Measurements from ENCODE around the gene UBR2.

Gene UBR2

DNA sequence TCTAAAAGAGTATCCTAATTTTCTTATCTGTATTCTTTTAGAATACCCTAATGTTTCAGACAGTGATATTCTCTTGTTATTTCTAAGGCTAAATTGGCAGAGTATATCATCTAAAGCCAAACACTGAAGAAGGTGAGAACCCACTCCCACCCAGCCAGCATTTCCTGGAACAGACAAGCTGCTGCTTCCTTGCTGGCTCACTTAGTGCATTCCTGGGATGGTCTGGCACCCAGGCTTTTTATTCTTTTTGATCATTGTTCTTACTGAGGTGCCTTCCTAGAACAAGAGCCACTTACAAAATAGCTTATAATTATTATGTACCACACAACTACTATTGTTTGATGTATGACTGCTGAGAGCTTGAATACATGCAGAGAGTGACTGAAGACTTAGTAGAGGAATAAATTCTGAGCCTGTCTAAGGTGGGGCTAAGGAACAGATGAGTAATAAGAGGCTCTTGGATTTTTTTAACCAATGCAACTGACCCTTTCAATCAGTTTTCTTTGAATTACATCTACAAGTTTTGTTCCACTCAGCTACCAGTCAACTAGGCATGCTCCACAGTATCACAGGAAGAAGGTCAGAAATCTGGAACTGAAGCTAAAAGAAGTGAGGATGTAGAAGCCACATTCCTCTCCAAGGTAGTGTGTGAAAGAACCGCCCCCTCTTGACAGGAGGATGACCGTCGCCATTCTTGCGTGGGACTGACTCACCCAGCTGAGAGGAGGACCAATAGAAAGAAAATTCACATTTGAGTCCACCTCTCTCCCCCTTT lies 128.5 kb downstream of the UBR2 start:
- TF ChIP-seq, protein P1, sequence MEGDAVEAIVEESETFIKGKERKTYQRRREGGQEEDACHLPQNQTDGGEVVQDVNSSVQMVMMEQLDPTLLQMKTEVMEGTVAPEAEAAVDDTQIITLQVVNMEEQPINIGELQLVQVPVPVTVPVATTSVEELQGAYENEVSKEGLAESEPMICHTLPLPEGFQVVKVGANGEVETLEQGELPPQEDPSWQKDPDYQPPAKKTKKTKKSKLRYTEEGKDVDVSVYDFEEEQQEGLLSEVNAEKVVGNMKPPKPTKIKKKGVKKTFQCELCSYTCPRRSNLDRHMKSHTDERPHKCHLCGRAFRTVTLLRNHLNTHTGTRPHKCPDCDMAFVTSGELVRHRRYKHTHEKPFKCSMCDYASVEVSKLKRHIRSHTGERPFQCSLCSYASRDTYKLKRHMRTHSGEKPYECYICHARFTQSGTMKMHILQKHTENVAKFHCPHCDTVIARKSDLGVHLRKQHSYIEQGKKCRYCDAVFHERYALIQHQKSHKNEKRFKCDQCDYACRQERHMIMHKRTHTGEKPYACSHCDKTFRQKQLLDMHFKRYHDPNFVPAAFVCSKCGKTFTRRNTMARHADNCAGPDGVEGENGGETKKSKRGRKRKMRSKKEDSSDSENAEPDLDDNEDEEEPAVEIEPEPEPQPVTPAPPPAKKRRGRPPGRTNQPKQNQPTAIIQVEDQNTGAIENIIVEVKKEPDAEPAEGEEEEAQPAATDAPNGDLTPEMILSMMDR (IDR thresholded peaks at IDR 0.05): no peak

DNA sequence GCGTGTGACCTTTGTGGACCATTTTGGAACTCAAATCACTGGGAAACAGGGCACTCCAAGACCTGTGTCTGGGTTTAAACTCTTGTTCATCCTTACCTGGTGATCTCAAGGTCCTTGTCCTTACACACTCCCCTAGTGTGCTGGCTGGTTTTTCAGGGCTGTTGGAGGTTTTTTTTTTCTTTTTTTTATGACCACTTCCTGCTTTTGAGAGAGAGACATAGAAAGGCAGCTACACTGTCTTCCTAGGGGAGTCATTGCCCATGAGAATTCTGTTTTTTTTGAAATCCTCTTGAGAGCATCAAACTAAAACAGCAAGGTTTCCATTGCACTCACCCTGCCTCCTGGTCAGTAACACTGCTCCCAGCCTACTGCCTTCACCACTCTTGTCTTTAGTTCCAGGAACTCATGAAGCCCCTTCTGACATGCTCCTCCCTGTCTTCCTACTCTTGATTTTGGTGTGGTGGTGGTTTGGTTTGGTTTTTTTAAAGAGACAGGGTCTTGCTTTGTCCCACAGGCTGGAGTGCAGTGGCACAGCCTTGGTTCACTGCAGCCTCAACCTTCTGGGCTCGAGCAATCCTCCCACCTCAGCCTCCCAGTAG lies 130.0 kb downstream of the UBR2 start:
- TF ChIP-seq, protein P1 (IDR thresholded peaks at IDR 0.05): no peak

DNA sequence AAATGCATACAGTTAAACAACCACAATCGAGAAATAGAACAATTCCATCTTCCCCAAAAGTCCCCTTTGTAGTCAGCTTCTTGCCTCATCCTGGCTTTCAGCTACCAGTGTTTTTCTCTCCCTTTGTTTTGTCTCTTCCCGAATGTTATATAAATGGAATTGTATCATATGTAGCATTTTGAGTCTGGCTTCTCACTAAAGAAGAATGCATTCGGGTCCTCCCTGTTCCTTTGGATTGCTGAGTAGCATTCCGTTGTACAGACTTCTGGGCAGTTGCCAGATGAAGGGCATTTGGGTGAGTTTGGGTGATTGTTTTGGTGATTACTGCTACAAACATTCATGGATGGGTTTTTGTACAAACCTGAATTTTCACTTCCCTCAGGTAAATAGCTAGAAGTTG lies 130.8 kb downstream of the UBR2 start:
- TF ChIP-seq, protein P1 (IDR thresholded peaks at IDR 0.05): no peak

DNA sequence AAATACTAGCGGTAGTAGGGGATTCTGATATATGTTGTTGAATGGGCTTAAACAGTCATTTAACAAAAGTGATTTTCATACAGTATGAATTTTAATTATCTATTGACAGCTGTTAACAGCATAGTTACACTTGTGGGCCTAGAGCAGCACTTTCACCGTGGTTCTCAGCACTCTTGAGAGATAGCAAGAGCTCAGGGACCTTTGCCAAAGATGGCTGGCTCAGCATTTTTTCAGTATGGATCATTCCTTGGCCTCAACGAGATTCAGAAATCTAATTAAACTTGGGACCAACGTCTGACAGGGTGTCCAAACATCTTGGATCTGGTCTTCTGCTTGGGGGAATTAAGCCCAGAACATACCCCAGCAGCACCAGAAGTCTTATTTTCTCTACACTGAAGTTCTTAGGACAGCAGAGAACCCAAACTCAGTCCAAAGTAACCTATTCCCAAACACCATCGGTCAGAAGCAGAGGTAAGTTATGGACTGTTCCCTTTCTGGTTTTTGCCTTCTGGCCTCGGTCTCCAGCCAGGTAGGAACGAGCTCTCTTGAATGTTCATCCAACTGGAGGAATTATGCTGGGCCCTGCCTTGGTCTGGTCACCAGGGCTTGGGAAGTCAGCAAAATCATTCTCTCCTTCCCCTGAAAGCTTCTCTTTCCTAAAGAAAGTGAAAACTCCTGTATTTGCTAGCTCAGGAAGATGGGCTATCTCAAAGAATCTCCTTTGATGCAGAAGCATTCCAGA lies 132.9 kb downstream of the UBR2 start:
- TF ChIP-seq, protein P1 (IDR thresholded peaks at IDR 0.05): no peak

DNA sequence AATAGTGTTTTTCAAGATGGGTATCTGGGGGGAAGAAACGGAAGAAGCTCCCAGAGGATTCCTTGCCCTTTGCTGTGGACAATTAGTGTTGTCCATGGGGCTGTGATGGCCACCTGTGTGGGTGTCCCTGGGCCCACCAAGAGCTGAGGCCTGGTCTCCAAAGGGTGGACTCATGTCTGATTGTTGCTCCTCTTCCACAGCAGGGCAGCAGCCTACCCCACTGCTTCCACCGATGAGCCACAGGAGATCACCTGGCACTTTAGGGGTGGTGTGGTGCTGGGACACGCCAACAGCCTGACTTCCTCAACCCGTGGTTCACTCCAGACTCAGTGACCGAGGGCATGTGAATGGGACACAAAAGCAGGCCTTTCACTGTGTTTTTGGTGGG lies 133.4 kb downstream of the UBR2 start:
- TF ChIP-seq, protein P1 (IDR thresholded peaks at IDR 0.05): no peak

DNA sequence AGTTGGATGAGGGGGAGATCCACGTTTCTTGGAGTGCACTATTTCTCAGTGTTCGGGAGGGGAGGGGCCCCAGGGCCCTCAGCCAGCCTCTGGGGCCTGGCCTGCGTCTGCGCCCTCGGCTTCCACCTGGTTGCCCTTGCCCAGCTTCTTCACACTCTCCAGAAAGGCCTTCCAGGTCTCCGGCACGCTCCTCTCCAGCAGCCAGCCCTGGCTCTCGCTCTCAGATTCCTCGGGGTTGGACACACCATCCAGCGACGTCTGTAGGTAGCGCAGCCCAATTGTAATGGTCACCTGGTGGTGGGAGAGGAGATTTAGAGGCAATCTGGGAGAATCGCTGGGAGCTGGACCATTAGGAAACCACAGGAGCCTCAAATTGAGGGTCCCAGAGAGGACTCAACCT lies 134.4 kb downstream of the UBR2 start:
- TF ChIP-seq, protein P1 (IDR thresholded peaks at IDR 0.05): no peak

DNA sequence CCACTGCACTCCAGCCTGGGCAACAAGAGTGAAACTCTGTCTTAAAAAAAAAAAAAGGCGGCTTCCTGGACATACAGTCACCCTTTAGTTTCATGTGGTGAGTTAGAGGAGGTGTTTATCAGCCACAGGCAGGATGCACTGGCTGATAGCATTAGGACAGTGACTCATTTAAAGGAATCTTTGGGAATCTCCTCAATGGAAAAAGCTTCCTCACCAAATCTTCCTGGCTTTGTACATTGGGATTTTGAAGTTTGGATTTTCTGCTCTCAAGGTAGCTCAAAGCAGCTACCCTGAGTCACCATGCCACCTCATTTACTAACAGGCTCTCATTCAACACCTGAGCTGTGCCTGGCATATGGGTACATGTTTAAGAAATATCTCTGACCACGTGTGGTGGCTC lies 138.4 kb downstream of the UBR2 start:
- TF ChIP-seq, protein P1 (IDR thresholded peaks at IDR 0.05): no peak

Measured in LNCAP (cell line).